Gastroesophageal sphincter (tissue), 3 donors: Measurements from ENCODE around the gene LY6G6D.

Experiments
- EP300 ChIP-seq: sonication (generic); formaldehyde crosslinking; IDR thresholded peaks from one replicate; pipeline ENCODE4 v1.6.1; 2017; ENCODE audit warnings: antibody characterized with exemption, mild to moderate bottlenecking
- POLR2A ChIP-seq, 2 donors: fragments of 450-650 bp; IDR thresholded peaks; one replicate each; pipeline ENCODE4 v1.6.1; 2017; ENCODE audit warnings: antibody characterized with exemption in 2 of 2, mild to moderate bottlenecking in 2 of 2, moderate library complexity in 1 of 2
- POLR2AphosphoS5 ChIP-seq: sonication (generic); formaldehyde crosslinking; IDR thresholded peaks from one replicate; pipeline ENCODE4 v1.6.1; 2017; ENCODE audit warnings: antibody characterized with exemption
- TF ChIP-seq, protein P1 (sequence below), 4 experiments: fragments of 200-600 bp in 2 of 4; fragments of 450-650 bp in 2 of 4; sonication (generic) in 1 of 4; IDR thresholded peaks; one replicate each; pipeline ENCODE4 v1.5.1; 2017 to 2019; ENCODE audit warnings: antibody characterized with exemption in 4 of 4, mild to moderate bottlenecking in 2 of 4, moderate library complexity in 2 of 4

DNA sequence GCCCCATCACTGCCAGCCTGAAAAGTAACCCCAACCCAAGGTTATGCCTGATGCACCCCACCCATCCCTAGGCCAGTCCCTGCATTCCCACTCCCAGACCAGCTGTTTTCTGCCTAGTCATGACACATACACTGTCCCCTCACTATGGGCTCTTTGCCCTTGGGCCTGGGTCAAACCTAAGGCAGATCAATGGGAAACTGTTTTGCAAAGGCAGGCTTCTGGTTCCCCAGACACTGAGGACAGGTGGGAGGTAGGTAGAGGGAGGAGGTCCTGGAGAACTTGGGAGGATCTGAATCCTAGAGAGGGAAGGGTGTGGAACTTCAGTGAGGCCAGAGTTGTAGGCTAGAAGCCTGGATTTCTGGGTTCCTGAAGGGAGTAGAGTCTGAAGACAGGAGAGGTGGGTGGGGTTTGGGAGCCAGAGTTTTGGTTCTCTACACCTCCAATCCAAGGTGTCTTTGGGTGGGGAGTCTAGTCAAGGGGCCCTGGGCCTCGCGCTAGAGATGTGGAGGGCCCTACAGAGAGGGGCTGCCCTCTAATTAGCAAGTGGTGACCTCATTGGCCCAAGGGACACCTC, 19.2 kb downstream of the LY6G6D start:
- TF ChIP-seq, protein P1, sequence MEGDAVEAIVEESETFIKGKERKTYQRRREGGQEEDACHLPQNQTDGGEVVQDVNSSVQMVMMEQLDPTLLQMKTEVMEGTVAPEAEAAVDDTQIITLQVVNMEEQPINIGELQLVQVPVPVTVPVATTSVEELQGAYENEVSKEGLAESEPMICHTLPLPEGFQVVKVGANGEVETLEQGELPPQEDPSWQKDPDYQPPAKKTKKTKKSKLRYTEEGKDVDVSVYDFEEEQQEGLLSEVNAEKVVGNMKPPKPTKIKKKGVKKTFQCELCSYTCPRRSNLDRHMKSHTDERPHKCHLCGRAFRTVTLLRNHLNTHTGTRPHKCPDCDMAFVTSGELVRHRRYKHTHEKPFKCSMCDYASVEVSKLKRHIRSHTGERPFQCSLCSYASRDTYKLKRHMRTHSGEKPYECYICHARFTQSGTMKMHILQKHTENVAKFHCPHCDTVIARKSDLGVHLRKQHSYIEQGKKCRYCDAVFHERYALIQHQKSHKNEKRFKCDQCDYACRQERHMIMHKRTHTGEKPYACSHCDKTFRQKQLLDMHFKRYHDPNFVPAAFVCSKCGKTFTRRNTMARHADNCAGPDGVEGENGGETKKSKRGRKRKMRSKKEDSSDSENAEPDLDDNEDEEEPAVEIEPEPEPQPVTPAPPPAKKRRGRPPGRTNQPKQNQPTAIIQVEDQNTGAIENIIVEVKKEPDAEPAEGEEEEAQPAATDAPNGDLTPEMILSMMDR (IDR thresholded peaks at IDR 0.05) = no peak
- TF ChIP-seq POLR2A (IDR thresholded peaks at IDR 0.05) (no peak), EP300 (no peak), POLR2AphosphoS5 (no peak)
